CD4-positive, alpha-beta T cell (primary cell): ENCODE measurements around the gene NPAS3. TPM values are rescaled to one million over a fixed set of nuclear protein-coding genes. Genes with fewer than 3 reads are reported as not detected.

ENCODE experiments used
- ATAC-seq: fragments of 200-7000 bp; cut with Tn5 transposase; one replicate; pipeline ENCODE4 v1.10.0; 2022; ENCODE audit warnings: mild to moderate bottlenecking; ENCODE audit not compliant: poor library complexity
- CTCF ChIA-PET: fragments of 350-600 bp; sonication (Branson Sonifier 250); formaldehyde crosslinking; loops from one replicate; lab custom pipeline; 2021; ENCODE audit warnings: antibody characterized with exemption, inconsistent platforms; lab: Charles Lee
- POLR2A ChIA-PET: fragments of 350-600 bp; sonication (Branson Sonifier 250); formaldehyde crosslinking; loops from one replicate; lab custom pipeline; 2021; ENCODE audit warnings: antibody characterized with exemption, inconsistent platforms; lab: Charles Lee
- DNase-seq, 14 experiments: peaks; one replicate each; pipeline ENCODE4 v3.0.0-alpha.2; 2013 to 2020; ENCODE audit warnings: mixed read lengths in 2 of 14
- H3K27ac ChIP-seq, 2 donors: one replicate each; pipeline versions ENCODE4 v1.5.1 to v1.7.0; 2013; ENCODE audit warnings: low read length in 2 of 2, low read depth in 1 of 2, mild to moderate bottlenecking in 1 of 2
- H3K27me3 ChIP-seq, 2 experiments: 1 replicate in 1 of 2; 2 replicates in 1 of 2; pipeline versions ENCODE4 v1.6.1 to v1.7.0; 2013; ENCODE audit warnings: low read length in 2 of 2, control low read depth in 1 of 2, mild to moderate bottlenecking in 1 of 2, moderate library complexity in 1 of 2; ENCODE audit not compliant: insufficient read depth in 2 of 2, control insufficient read depth in 1 of 2
- H3K36me3 ChIP-seq: one replicate; pipeline ENCODE4 v1.6.1; 2013; ENCODE audit warnings: low read length, control low read depth; ENCODE audit not compliant: insufficient read depth
- H3K4me1 ChIP-seq: one replicate; pipeline ENCODE4 v1.6.1; 2013; ENCODE audit warnings: low read length, control low read depth; ENCODE audit not compliant: insufficient read depth
- H3K4me3 ChIP-seq: one replicate; pipeline ENCODE4 v1.5.1; 2013; ENCODE audit warnings: mild to moderate bottlenecking, low read length, moderate library complexity
- H3K9me3 ChIP-seq, 2 experiments: 1 replicate in 1 of 2; 2 replicates in 1 of 2; pipeline versions ENCODE4 v1.6.1 to v1.7.0; 2013; ENCODE audit warnings: low read length in 2 of 2, mild to moderate bottlenecking in 2 of 2, control low read depth in 1 of 2, moderate library complexity in 1 of 2; ENCODE audit not compliant: control insufficient read depth in 1 of 2, insufficient read depth in 1 of 2
- H3K27ac Mint-ChIP-seq: one replicate; pipeline ENCODE4 v1.8.0; 2020; ENCODE audit warnings: mixed read lengths
- H3K27me3 Mint-ChIP-seq: one replicate; pipeline ENCODE4 v1.8.0; 2021; ENCODE audit warnings: mixed read lengths
- H3K36me3 Mint-ChIP-seq: one replicate; pipeline ENCODE4 v1.8.0; 2021; ENCODE audit warnings: low read depth, mixed read lengths
- H3K4me1 Mint-ChIP-seq: one replicate; pipeline ENCODE4 v1.8.0; 2021; ENCODE audit warnings: low read depth, mixed read lengths
- H3K4me3 Mint-ChIP-seq: one replicate; pipeline ENCODE4 v1.8.0; 2020; ENCODE audit warnings: mild to moderate bottlenecking, mixed read lengths
- H3K9me3 Mint-ChIP-seq: one replicate; pipeline ENCODE4 v1.8.0; 2020; ENCODE audit warnings: mixed read lengths
- intact Hi-C, 2 experiments: fragments of 100-400 bp; cut with DNase I in 1 of 2; cut with micrococcal nuclease in 1 of 2; formaldehyde crosslinking; loops; one replicate each; pipeline versions ENCODE4 v1.15.1 to v1.9.0; 2023 to 2025; cut with DNase I, micrococcal nuclease
- total RNA-seq, 174 experiments: library from RNA in 2 of 174; stranded (reverse) in 2 of 174; gene quantifications; one replicate each; pipeline ENCODE4 v1.2.3 and lab custom pipeline; 2021 to 2026
- TF ChIP-seq, protein P1 (sequence below): fragments of 200-600 bp; IDR thresholded peaks from one replicate; pipeline ENCODE4 v1.8.0; 2022; ENCODE audit warnings: antibody characterized with exemption, mild to moderate bottlenecking

The NPAS3 gene
- total RNA-seq, 2 experiments from 2014 or later = not detected

GRCh38 chr14:33528655-33529054, 590.0 kb downstream of the NPAS3 start:
- ChIA-PET CTCF (no interaction called here), POLR2A (no interaction called here)
- DNase-seq (no peak), ATAC-seq (no peak)
- peaks cover 5% of the 10 kb centered on the region for H3K27me3 Mint-ChIP-seq
- H3K4me1 ChIP-seq = no peaks in the 10 kb centered on the region
- no peaks in the 10 kb centered on the region for H3K36me3 ChIP-seq
- H3K9me3 Mint-ChIP-seq = no peaks in the 10 kb centered on the region
- no peaks in the 10 kb centered on the region for H3K36me3 Mint-ChIP-seq
- TF ChIP-seq, protein P1, sequence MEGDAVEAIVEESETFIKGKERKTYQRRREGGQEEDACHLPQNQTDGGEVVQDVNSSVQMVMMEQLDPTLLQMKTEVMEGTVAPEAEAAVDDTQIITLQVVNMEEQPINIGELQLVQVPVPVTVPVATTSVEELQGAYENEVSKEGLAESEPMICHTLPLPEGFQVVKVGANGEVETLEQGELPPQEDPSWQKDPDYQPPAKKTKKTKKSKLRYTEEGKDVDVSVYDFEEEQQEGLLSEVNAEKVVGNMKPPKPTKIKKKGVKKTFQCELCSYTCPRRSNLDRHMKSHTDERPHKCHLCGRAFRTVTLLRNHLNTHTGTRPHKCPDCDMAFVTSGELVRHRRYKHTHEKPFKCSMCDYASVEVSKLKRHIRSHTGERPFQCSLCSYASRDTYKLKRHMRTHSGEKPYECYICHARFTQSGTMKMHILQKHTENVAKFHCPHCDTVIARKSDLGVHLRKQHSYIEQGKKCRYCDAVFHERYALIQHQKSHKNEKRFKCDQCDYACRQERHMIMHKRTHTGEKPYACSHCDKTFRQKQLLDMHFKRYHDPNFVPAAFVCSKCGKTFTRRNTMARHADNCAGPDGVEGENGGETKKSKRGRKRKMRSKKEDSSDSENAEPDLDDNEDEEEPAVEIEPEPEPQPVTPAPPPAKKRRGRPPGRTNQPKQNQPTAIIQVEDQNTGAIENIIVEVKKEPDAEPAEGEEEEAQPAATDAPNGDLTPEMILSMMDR = no peak
- H3K9me3 ChIP-seq = no peaks in the 10 kb centered on the region
- intact Hi-C loops = no loop called here
- H3K27ac ChIP-seq = no peak overlapping the region
- H3K27ac Mint-ChIP-seq = no peak overlapping the region
- H3K4me3 ChIP-seq = no peak overlapping the region
- no peaks in the 10 kb centered on the region for H3K4me1 Mint-ChIP-seq
- no peak overlapping the region for H3K4me3 Mint-ChIP-seq
- no peaks in the 10 kb centered on the region for H3K27me3 ChIP-seq

- Histone ChIP-seq H3K4me1 (no peaks in the 10 kb centered on the region), H3K36me3 (no peaks in the 10 kb centered on the region), H3K27me3 (no peaks in the 10 kb centered on the region), H3K4me3 (no peak overlapping the region), H3K9me3 (no peaks in the 10 kb centered on the region), H3K27ac (no peak overlapping the region)
- DNase-seq (no peak), ATAC-seq (no peak)
- H3K4me3 Mint-ChIP-seq = no peak overlapping the region
- ChIA-PET POLR2A (no interaction called here), CTCF (no interaction called here)
- H3K27ac Mint-ChIP-seq = no peak overlapping the region
- no peaks in the 10 kb centered on the region for H3K4me1 Mint-ChIP-seq
- intact Hi-C loops = no loop called here
- H3K9me3 Mint-ChIP-seq = no peaks in the 10 kb centered on the region
- H3K36me3 Mint-ChIP-seq = no peaks in the 10 kb centered on the region
- H3K27me3 Mint-ChIP-seq = no peaks in the 10 kb centered on the region
- TF ChIP-seq, protein P1 = no peak
These were observed 591.4 kb downstream of the NPAS3 start for GRCh38 chr14:33529787-33530757.

DNA sequence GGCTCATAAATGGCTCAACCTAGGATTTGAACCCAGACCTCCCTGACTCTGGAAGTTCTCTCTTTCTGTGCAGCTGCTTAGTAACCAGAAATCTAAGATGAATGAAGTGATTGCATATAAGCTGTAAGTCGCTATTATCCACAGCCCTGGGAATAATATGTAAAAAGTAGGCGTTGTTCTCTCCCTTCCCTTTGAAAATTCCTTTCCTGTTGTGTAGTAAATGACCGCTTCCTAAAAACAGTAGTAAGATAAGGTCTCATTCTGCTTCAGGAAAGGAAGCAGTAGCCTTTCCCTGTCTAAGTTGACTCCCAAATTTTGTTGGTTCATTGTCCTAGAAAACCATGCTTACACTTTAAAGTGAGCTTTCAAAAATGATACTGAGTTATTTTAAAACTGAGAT, 593.9 kb downstream of the NPAS3 start:
- H3K36me3 Mint-ChIP-seq = no peaks in the 10 kb centered on the region
- intact Hi-C loops = no loop called here
- CTCF ChIA-PET = no interaction called here
- Histone ChIP-seq H3K36me3 (no peaks in the 10 kb centered on the region), H3K27me3 (no peaks in the 10 kb centered on the region), H3K9me3 (no peaks in the 10 kb centered on the region), H3K4me3 (no peak overlapping the region), H3K4me1 (no peaks in the 10 kb centered on the region), H3K27ac (no peak overlapping the region)
- no peaks in the 10 kb centered on the region for H3K27me3 Mint-ChIP-seq
- H3K27ac Mint-ChIP-seq = no peak overlapping the region
- DNase-seq (no peak), ATAC-seq (no peak)
- H3K4me3 Mint-ChIP-seq = no peak overlapping the region
- no peaks in the 10 kb centered on the region for H3K4me1 Mint-ChIP-seq
- H3K9me3 Mint-ChIP-seq = no peaks in the 10 kb centered on the region
- POLR2A ChIA-PET = interaction anchor here (0.6 kb wide), 1 partner anchor 65 kb away, joined by 3 read pairs; no protein-coding TSS in a partner anchor
- TF ChIP-seq, protein P1 = no peak
